Posterior cingulate gyrus (tissue), 11 donors: ENCODE results near the gene OR51M1.

Source experiments
- DNase-seq, 10 donors: peaks; one replicate each; pipeline versions ENCODE4 v3.0.0 to v3.0.0-alpha.2; 2020 to 2021; ENCODE audit warnings: mixed read lengths in 3 of 10
- intact Hi-C: fragments of 100-400 bp; cut with DNase I; formaldehyde crosslinking; loops from one replicate; pipeline ENCODE4 v1.15.1; 2023

The OR51M1 gene

DNA sequence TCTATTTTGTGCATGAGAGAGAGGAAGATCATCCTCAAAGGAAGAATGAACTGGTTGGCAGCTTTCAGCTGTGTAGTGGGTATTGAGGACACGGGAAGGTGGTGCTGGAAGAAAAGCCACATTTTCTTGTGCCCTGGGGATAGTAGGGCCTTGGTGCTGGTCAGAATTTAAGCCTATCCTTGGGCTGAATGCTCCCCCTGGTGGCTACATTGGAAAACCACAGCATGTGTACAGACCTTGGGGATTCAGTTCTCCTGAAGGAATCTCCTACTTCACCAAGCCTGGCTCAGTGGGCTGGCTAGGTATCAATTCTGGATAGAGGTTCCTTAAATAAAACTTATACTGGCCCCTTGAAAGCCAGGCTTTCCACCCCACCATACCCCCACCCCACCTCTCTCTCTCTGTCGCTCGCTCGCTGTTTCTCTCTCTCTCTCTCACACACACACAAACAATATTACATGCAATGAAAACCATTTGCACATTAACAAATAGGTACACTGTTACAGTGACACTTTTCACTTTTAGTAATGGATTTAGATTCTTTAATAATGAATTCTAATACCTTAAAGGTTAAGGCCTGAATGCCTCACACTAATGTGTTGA, 2.8 kb upstream of the OR51M1 start:
- intact Hi-C loops: loop anchor here (1.0 to 10.0 kb wide), 2 partner anchors 257 to 736 kb away; partner anchors contain the start of gene OR51E1
- DNase-seq: peak in 7 of 10 donors; percentile 23 to 90 (median 42)

DNA sequence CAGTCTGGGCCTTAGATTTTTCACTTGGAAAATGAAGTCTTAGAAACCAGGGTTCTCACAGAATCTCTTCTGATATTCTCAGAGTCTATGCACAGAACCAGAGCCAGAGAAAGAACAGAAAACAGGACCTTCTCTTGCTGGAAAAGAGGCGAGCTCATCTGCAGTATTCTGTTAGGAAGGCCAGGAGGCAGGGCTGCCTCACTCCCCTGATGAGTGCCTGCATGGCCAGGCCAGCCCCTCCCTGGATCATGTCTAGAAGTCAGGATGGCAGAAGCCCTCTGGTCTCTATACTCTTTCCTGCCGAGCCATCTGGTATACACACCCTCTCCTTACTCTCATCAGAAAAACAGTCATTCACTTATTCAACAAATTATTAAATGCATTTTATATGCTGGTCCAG, 723 bp downstream of the OR51M1 start:
- intact Hi-C loops: loop anchor here (10.0 kb wide), 1 partner anchor 740 kb away; the partner anchor contains the start of gene OR51E1
- no peak for DNase-seq

DNA sequence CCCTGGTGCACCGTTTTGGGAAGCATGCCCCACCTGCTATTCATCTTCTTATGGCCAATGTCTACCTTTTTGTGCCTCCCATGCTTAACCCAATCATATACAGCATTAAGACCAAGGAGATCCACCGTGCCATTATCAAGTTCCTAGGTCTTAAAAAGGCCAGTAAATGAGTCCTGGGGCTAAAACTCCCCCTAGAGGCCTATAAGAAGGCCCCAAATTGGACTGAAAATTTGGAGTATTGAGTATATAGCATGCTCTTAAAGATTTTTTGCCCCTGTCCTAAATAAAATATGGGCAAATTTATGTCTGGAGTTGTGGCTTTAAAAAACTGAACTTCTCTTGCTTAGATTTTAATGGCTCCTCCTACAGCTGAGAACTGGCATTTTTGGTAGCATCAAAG, 6.6 kb downstream of the OR51M1 start:
- intact Hi-C loops: no loop called here
- no peak for DNase-seq

DNA sequence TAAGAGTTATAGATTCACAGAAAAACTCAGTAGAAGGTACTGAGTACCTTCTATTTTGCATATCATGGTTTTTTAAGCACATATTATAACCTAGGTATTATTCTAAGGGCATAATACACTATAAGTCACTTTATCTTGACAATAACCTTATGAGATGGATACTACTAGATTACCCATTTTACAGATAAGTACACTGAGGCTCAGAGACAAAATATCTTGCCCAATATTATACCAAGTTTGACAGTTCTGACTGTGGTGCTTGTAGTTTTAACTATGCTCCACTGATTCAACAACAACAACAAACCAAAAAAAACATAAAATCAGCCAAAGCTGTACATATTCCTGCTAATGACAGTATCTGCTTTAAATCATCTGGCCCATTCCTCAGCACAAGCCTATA, 10.5 kb downstream of the OR51M1 start:
- DNase-seq: no peak
- intact Hi-C loops: no loop called here

DNA sequence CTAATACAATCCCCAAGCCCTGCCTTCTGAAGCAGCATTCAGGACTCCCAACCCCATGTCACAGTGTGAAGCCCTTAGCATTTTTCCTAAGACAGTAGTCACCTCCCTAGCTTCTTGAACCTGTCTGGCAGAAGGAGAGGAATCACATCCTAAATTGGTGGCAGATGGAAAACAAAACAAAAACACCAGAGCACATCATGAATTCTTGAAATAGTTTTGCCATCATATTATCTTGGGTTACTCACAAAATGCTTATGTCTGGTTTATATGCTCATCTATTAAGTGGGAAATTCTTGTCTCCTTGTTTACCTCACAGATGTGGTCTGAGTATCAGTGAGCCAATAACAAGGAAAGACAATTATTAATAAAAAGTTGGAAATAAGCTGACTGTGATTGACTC, 15.3 kb downstream of the OR51M1 start:
- intact Hi-C loops: no loop called here
- DNase-seq: no peak

DNA sequence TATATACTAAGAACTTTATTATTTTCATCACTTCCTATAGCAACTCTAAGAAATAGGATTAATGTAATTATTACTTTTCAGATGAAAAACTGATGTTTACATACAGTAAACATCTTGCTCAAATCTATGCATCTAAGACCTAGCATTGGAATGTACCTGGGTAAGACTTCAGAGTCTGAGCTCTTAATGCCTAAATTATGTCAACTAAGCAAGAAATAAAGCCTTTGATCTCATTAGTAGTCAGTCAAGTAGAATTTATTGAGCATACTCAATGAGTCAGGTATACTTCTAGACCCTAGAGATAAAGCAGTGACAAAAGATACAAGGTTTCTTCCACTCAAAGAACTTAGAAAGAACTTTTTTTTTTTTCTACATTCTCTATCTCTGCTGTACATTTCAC, 21.6 kb downstream of the OR51M1 start:
- intact Hi-C loops: no loop called here
- DNase-seq: no peak

DNA sequence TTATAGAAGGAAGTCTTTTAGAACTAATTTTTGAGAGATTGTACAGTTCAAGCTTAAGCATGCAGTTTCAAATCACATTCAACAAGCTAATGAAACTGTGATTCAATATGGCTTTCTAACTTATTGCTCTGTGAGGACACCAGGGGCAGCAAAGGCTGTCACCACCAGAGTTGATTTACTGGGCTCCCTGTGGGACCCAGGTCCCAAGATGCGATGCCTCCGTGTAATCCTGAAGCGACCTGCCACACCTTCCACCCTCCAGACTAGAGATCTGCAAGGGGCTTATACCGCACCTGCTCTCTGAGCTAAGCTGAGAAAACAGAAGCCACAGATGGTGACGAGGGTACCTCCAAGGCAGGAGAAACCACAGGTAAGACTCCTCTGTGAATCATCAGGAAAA, 37.4 kb downstream of the OR51M1 start:
- no peak for DNase-seq
- intact Hi-C loops: no loop called here

DNA sequence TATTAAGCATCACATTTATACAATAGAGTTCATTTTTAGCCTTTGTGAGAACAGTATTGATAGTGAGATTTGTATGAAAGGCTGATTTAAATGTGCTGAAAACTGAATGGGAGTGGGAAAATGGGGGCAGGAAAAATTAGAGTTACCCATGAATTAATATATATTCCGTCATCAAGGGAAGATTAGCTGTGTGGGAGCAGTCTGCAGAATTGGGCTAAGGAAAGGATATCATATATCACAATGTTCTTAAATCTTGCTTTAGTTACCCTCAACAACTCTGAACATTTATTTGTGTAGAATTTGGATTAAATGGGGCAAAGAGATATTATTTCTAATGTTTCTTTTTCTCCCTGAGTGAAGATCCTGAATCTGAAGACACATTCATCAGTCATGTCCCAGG, 38.2 kb downstream of the OR51M1 start, which contains the start of gene OR51Q1:
Gene OR51Q1, plus strand, starts transcription at position 301 of the 400 bp plus-strand sequence. Its CDS starts 90 bp downstream, at position 391.
- no peak for DNase-seq
- intact Hi-C loops: no loop called here

DNA sequence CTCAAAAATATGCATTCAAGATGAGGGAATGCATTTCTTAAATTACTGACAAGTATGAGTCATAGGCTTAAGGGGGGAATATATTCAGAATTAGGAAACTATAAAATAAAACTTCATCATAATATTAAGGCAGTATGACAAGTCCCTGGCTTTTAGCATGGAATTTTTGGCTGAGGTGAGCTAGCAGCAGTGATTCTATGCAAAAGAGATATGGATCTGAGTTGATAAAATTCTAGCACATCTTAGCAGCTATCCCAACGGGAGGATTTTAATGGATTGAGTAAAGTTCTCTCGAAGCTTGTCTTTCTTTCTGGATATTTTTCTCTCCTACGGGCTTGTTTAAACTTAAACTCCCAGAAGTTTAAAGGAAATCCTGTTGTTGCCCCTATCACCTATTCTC, 39.5 kb downstream of the OR51M1 start:
- no peak for DNase-seq
- intact Hi-C loops: no loop called here

DNA sequence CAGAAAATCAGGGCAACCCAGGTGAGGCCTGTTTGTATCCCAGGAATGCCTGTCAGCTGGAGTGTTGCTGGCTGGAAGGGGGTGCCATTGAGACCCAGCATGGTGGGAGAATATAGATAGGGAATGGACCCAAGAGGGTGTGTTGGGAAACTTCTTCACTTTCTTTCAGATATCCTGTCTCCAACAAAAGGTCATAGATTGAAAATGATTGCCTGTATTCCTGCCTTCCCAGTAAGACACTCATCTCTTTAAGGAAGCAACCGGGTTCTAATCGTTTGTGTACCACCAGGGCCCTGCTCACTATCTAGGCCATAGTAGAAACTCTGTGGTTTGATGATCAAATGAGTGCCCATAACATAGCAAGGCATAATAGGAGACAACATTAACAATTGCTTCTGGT, 57.8 kb downstream of the OR51M1 start, which contains the start of gene OR51I1:
Gene OR51I1, minus strand, starts transcription at position 101 of the 400 bp plus-strand sequence. Its CDS starts 0 bp downstream, at position 101.
- intact Hi-C loops: no loop called here

More for the DNA sequence above, 57.8 kb downstream of the OR51M1 start, which contains the start of gene OR51I1:
- DNase-seq: no peak
